NB4 (cell line): ENCODE results near the gene RABL6.

ENCODE experiments used
- MYC ChIP-seq: IDR thresholded peaks from 2 replicates; pipeline ENCODE4 v1.6.1; 2011; ENCODE audit warnings: low read depth, low read length
- TF ChIP-seq, protein P1 (sequence below): IDR thresholded peaks from one replicate; pipeline ENCODE4 v1.5.1; 2012; ENCODE audit warnings: low read depth, low read length

DNA sequence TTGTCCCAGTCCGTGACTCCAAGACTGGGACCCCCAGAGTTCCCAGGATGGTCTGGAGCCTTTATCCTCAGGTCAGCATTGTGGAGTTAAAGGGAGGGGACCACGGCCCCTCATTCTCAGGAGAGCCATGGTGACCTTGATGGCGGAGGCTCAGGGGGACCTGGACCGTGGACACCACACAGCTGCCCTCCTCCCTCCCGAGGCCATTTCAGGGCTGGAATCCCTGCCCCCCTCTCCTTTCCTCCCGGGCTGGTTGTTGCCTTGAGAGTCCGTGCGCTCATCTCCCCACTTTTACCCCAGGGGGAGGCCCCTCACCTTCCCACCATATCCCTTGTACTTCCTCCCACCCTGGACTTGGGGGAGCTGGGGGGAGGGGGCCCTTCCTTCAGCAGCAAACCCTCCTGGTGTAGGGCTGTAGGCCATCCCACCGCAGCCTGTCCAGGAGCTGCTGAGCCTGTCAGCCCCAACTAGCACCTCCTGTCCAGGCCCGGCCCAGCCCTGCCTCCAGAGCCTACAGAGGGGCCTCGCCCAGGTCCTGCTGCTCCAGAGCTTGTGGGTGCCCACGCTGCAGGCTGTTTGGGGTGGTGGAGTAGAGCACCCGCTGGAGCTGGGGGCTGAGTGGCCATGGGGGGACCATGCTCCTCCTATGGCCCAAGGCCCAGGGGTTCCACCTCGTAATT is 20.2 kb downstream of the RABL6 start:
- TF ChIP-seq, protein P1, sequence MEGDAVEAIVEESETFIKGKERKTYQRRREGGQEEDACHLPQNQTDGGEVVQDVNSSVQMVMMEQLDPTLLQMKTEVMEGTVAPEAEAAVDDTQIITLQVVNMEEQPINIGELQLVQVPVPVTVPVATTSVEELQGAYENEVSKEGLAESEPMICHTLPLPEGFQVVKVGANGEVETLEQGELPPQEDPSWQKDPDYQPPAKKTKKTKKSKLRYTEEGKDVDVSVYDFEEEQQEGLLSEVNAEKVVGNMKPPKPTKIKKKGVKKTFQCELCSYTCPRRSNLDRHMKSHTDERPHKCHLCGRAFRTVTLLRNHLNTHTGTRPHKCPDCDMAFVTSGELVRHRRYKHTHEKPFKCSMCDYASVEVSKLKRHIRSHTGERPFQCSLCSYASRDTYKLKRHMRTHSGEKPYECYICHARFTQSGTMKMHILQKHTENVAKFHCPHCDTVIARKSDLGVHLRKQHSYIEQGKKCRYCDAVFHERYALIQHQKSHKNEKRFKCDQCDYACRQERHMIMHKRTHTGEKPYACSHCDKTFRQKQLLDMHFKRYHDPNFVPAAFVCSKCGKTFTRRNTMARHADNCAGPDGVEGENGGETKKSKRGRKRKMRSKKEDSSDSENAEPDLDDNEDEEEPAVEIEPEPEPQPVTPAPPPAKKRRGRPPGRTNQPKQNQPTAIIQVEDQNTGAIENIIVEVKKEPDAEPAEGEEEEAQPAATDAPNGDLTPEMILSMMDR, result no peak
- no peak for TF ChIP-seq MYC
